Liver (tissue), 9 donors: ENCODE measurements around the gene COL26A1. TPM values are rescaled to one million over a fixed set of nuclear protein-coding genes. Genes with fewer than 3 reads are reported as not detected.

Source experiments
- DNase-seq: peaks from one replicate; pipeline ENCODE4 v3.0.0-alpha.2; 2017; ENCODE audit warnings: low spot score
- H3K27ac ChIP-seq, 2 donors: one replicate each; pipeline ENCODE4 v1.7.0; 2013; ENCODE audit warnings: inconsistent platforms in 2 of 2, low read length in 2 of 2, control low read depth in 1 of 2, low read depth in 1 of 2, mild to moderate bottlenecking in 1 of 2
- H3K27me3 ChIP-seq, 4 donors: one replicate each; pipeline versions ENCODE4 v1.6.1 to v1.7.0; 2013; ENCODE audit warnings: low read length in 3 of 4, inconsistent platforms in 1 of 4, mild to moderate bottlenecking in 1 of 4, moderate library complexity in 1 of 4; ENCODE audit not compliant: control insufficient read depth in 4 of 4, insufficient read depth in 4 of 4
- H3K36me3 ChIP-seq, 4 donors: one replicate each; pipeline versions ENCODE4 v1.6.1 to v1.7.0; 2013; ENCODE audit warnings: low read length in 3 of 4, mild to moderate bottlenecking in 3 of 4, low read depth in 1 of 4, moderate library complexity in 1 of 4; ENCODE audit not compliant: control insufficient read depth in 4 of 4, insufficient read depth in 3 of 4
- H3K4me1 ChIP-seq, 4 donors: one replicate each; pipeline versions ENCODE4 v1.6.1 to v1.7.0; 2013; ENCODE audit warnings: low read length in 3 of 4, mild to moderate bottlenecking in 3 of 4, moderate library complexity in 1 of 4; ENCODE audit not compliant: control insufficient read depth in 4 of 4, insufficient read depth in 4 of 4
- H3K4me3 ChIP-seq, 3 donors: one replicate each; pipeline versions ENCODE4 v1.6.1 to v1.7.0; 2013; ENCODE audit warnings: low read length in 3 of 3, control low read depth in 1 of 3, low read depth in 1 of 3, mild to moderate bottlenecking in 1 of 3
- H3K9ac ChIP-seq, 2 donors: one replicate each; pipeline ENCODE4 v1.7.0; 2013; ENCODE audit warnings: low read length in 2 of 2, mild to moderate bottlenecking in 2 of 2, moderate library complexity in 2 of 2, control low read depth in 1 of 2, low read depth in 1 of 2
- H3K9me3 ChIP-seq, 4 donors: one replicate each; pipeline versions ENCODE4 v1.6.1 to v1.7.0; 2013; ENCODE audit warnings: low read length in 3 of 4; ENCODE audit not compliant: control insufficient read depth in 4 of 4
- ATF3 ChIP-seq: IDR thresholded peaks from 2 replicates; pipeline ENCODE4 v1.6.1; 2016; ENCODE audit warnings: antibody characterized with exemption
- CTCF ChIP-seq: fragments of 150-350 bp; IDR thresholded peaks from 2 replicates; pipeline ENCODE4 v1.5.1; 2017; ENCODE audit warnings: improper control_type of control experiment, low read depth, low read length; ENCODE audit not compliant: missing input control
- EGR1 ChIP-seq, 2 donors: IDR thresholded peaks; 2 replicates each; pipeline ENCODE4 v1.6.1; 2016 to 2018; ENCODE audit warnings: antibody characterized with exemption in 2 of 2, low read depth in 2 of 2
- FOXA1 ChIP-seq: IDR thresholded peaks from 2 replicates; pipeline ENCODE4 v1.6.1; 2016; ENCODE audit warnings: antibody characterized with exemption
- FOXA2 ChIP-seq: IDR thresholded peaks from 2 replicates; pipeline ENCODE4 v1.6.1; 2016; ENCODE audit warnings: antibody characterized with exemption
- GABPA ChIP-seq, 2 donors: IDR thresholded peaks in 1 of 2; conservative IDR thresholded peaks in 1 of 2; 2 replicates each; pipeline ENCODE4 v1.6.1; 2016; ENCODE audit warnings: antibody characterized with exemption in 2 of 2, mild to moderate bottlenecking in 1 of 2, moderate library complexity in 1 of 2
- HNF4A ChIP-seq, 2 donors: conservative IDR thresholded peaks; 2 replicates each; pipeline ENCODE4 v1.6.1; 2016; ENCODE audit warnings: antibody characterized with exemption in 2 of 2, mild to moderate bottlenecking in 2 of 2
- HNF4G ChIP-seq: IDR thresholded peaks from 2 replicates; pipeline ENCODE4 v1.6.1; 2016; ENCODE audit warnings: antibody characterized with exemption
- JUND ChIP-seq, 2 donors: IDR thresholded peaks; 2 replicates each; pipeline ENCODE4 v1.6.1; 2016; ENCODE audit warnings: antibody characterized with exemption in 2 of 2
- MAX ChIP-seq: IDR thresholded peaks from 2 replicates; pipeline ENCODE4 v1.6.1; 2016; ENCODE audit warnings: antibody characterized with exemption
- NR2F2 ChIP-seq: IDR thresholded peaks from 2 replicates; pipeline ENCODE4 v1.6.1; 2016; ENCODE audit warnings: antibody characterized with exemption
- RAD21 ChIP-seq, 2 donors: IDR thresholded peaks; 2 replicates each; pipeline ENCODE4 v1.6.1; 2016; ENCODE audit warnings: antibody characterized with exemption in 2 of 2, mild to moderate bottlenecking in 2 of 2
- REST ChIP-seq: IDR thresholded peaks from 2 replicates; pipeline ENCODE4 v1.6.1; 2016; ENCODE audit warnings: antibody characterized with exemption, mild to moderate bottlenecking
- RXRA ChIP-seq, 2 donors: IDR thresholded peaks; 2 replicates each; pipeline ENCODE4 v1.6.1; 2017 to 2018; ENCODE audit warnings: antibody characterized with exemption in 2 of 2, mild to moderate bottlenecking in 1 of 2
- TAF1 ChIP-seq: conservative IDR thresholded peaks from 2 replicates; pipeline ENCODE4 v1.6.1; 2016; ENCODE audit warnings: antibody characterized with exemption, mild to moderate bottlenecking
- ZBTB33 ChIP-seq: IDR thresholded peaks from 2 replicates; pipeline ENCODE4 v1.6.1; 2016; ENCODE audit warnings: antibody characterized with exemption
- WGBS: extraction: QIAGEN DNeasy Blood & Tissue Kit; methylation state at CpG from one replicate; pipeline ENCODE4 v1.1.7; 2013; 5-methylcytosine and 5-hydroxymethylcytosine counted together
- polyA plus RNA-seq, 2 donors: library from polyadenylated mRNA; stranded (reverse) in 1 of 2; unstranded in 1 of 2; fragments of 200-250 nt in 1 of 2; fragments of >200 nt in 1 of 2; fragmentation: Nextera tagmentation in 1 of 2; extraction: Ambion mirVana in 1 of 2; gene quantifications; one replicate each; pipeline versions ENCODE4 v1.2.1 to v1.2.3, GENCODE V29; 2013 to 2015
- total RNA-seq, 2 donors: library from RNA; depleted of rRNA; stranded (reverse); fragments of >200 nt; gene quantifications; one replicate each; pipeline ENCODE4 v1.2.3, GENCODE V29; 2014
- donor health status: healthy.
- donor health status: healthy.
- donor health status: healthy.
- donor health status: healthy.
- donor health status: healthy.

The COL26A1 gene
- total and polyA plus RNA-seq, 4 donors = 0.76 to 1.8 (median 0.96) TPM

GRCh38 chr7:101378751-101379174 lies 16.1 kb downstream of the COL26A1 start:
- H3K4me3 ChIP-seq = no peak overlapping the region
- no peaks in the 10 kb centered on the region for H3K9me3 ChIP-seq
- H3K27ac ChIP-seq = no peak overlapping the region
- H3K36me3 ChIP-seq = no peaks in the 10 kb centered on the region
- DNase-seq = no peak
- no peaks in the 10 kb centered on the region for H3K27me3 ChIP-seq
- no peak overlapping the region for H3K9ac ChIP-seq
- H3K4me1 ChIP-seq = no peaks in the 10 kb centered on the region
- TF ChIP-seq RXRA (IDR thresholded peaks at IDR 0.05) (no peak), NR2F2 (no peak), GABPA (IDR thresholded peaks at IDR 0.05 in 1 of 2, conservative IDR thresholded peaks at IDR 0.05 in 1 of 2) (no peak), FOXA2 (no peak), HNF4G (no peak), HNF4A (conservative IDR thresholded peaks at IDR 0.05) (no peak), ZBTB33 (no peak), CTCF (no peak), FOXA1 (no peak), RAD21 (IDR thresholded peaks at IDR 0.05) (no peak), EGR1 (IDR thresholded peaks at IDR 0.05; ENCODE audit: low read depth in 2 of 2) (no peak), JUND (IDR thresholded peaks at IDR 0.05) (no peak), MAX (no peak), ATF3 (no peak), REST (no peak), TAF1 (no peak)
- WGBS = 79% methylated on average over 13 of the region's 13 CpGs

GRCh38 chr7:101379302-101379701 lies 16.6 kb downstream of the COL26A1 start:
- WGBS = 98% methylated on average over 4 of the region's 4 CpGs
- H3K36me3 ChIP-seq = no peaks in the 10 kb centered on the region

More at GRCh38 chr7:101379302-101379701, 16.6 kb downstream of the COL26A1 start:
- TF ChIP-seq JUND (IDR thresholded peaks at IDR 0.05) (no peak), ZBTB33 (no peak)
- Histone ChIP-seq H3K9me3 (no peaks in the 10 kb centered on the region), H3K27ac (no peak overlapping the region), H3K9ac (no peak overlapping the region), H3K27me3 (no peaks in the 10 kb centered on the region), H3K4me3 (no peak overlapping the region), H3K4me1 (no peaks in the 10 kb centered on the region)
- no peak for DNase-seq
